GM19023 (cell line): Measurements from ENCODE around the gene NUSAP1.
A peak's percentile ranks its signal among the peaks of the same experiment; 100 is the strongest.
"Not testable (repeated sequence)": the region's sequence is repeated elsewhere in the genome, so short reads cannot be mapped to it uniquely, and the experiment has no call there.

Source experiments
- ATAC-seq: cut with Tn5 transposase; IDR thresholded peaks from one replicate; pipeline ENCODE4 v1.9.1; 2021; ENCODE audit warnings: mild to moderate bottlenecking, moderate library complexity; ENCODE audit not compliant: unreplicated experiment

NUSAP1 gene, protein sequence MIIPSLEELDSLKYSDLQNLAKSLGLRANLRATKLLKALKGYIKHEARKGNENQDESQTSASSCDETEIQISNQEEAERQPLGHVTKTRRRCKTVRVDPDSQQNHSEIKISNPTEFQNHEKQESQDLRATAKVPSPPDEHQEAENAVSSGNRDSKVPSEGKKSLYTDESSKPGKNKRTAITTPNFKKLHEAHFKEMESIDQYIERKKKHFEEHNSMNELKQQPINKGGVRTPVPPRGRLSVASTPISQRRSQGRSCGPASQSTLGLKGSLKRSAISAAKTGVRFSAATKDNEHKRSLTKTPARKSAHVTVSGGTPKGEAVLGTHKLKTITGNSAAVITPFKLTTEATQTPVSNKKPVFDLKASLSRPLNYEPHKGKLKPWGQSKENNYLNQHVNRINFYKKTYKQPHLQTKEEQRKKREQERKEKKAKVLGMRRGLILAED

DNA sequence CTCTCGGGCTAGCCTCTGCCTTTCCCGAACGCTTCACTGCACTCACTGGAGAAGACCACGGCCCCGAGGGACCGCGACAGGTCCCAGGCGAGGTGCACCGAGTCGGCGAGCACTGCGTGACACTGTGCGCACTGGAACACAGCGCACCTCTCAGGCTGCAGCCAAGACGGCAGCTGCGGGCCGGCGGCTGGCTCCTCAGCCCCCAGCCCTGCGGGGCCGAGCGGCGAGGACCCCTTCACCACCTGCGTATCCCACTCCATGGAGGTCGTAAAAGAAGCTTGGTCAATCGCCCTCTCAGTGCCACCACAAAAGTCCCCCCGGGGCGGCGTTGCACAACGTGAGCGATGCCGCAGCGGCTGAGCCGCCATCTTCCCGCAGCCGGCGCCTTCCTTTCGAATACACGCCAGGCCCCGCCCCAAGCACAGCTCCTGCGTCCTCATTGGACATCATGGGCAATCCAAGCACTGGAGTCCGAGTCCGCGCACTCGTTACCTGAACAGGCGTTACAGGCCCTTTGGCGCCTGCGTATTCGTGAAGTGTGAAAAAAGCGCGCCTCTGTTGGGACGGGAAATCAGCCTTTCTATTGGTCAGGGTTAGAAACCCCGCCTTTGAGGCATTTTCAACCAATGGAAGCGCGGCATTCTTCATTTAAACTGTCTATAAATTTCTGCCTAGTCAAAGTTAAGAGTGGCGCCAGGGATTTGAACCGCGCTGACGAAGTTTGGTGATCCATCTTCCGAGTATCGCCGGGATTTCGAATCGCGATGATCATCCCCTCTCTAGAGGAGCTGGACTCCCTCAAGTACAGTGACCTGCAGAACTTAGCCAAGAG is at the start of gene NUSAP1, which contains the start of gene OIP5:
TSS of gene NUSAP1 (plus strand) at position 688 of the 832 bp plus-strand sequence. CDS start at position 765, 77 bp downstream.
TSS of gene OIP5 (minus strand) at position 398 of the 832 bp plus-strand sequence. CDS start at position 368, 30 bp downstream.
- peak; percentile 91 for ATAC-seq

DNA sequence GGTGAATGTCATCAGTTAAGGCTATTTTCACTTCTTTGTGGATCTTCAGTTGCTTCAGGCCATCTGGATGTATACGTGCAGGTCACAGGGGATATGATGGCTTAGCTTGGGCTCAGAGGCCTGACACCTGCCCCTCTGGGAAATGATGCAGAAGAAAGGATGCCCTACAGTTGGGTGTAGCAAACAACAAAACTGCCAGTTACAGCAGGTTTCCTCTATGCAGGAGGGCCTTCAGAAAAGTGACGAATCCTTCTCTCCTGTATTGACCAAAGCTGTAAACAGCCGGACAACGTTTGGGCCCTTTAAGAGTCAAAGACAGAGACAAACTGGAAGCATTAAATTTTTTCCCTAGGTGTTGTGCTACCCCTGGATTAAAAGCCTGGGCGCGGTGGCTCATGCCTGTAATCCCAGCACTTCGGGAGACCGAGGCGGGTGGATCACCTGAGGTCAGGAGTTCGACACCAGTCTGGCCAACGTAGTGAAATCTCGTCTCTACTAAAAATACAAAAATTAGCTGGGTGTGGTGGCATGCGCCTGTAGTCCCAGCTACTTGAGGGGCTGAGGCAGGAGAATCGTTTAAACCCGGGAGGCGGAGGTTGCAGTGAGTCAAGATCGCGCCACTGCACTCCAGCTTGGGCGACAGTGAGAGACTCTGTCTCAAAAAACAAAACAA is 49.6 kb upstream of the NUSAP1 start:
- not testable (repeated sequence) for ATAC-seq

DNA sequence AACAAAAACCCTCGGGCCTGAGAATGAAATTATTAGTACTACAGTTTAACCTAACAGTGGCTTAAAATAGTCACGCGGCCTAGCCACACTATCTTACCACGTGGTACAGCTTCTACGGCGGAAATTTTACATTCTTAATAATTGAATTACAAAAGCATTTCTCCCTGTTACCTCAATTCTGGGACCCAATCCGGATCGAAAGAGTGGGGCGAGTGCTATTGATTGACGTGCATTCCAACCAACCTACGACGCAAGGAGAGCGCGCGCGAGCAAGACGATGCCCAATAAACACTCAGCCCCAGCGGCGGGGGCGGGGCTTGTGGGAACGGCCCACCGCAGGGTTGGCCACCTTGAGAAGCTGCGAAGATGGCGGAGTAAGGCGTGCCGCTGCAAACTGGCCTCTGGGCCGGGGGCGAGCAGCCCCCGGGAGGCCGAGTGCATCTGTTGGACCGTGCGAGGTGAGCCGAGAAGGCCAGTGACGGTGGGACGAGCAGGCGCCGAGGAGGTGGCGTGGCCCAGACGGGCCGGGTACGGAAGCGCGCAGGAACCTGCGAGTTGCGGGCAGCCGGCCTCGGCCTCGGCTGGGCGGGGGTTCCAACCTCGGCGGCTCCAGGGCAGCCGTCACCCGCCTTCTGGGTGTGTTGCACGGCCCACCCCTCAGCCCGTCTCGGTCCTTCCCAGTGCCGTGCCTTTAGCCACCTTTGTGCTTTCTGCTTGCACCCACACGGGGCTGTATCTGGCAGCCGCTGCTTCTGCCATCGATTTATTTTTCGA is 48.8 kb upstream of the NUSAP1 start:
- peak; percentile 99 for ATAC-seq

DNA sequence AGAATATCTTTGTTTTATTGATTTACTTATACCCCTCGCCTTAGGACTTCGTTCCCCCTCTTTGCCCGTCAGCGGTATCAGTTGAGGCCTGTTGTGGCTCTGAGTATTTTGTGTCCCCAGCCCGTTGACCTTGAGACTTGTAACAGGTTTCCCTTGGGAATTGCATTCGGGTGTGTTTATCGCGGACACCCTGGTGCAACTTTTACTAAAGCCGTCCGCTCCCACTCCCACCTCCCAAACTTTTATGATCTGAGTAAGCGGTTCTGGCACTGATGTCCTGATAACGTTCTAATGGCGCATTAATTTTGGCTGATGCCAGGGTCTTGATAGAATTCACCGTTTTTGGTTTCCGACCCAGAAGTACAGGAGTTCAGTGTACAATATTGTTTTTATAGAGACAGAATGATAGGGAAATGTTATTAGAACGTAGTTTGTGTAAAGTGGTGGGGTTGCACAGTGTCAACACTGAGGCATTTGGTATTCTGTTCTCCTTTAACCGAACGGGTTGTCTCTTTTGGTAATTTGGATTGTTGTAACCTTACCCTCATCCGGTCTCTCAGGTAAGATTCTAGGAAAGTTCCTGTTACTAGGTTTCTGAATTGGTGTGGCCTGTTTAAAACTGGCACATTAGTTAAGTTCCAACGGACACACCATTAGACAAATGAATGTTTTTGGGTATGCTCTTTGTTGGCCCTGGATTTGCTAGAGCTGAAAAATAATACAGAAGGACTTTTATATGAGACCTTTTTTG is 48.1 kb upstream of the NUSAP1 start:
- no peak for ATAC-seq

DNA sequence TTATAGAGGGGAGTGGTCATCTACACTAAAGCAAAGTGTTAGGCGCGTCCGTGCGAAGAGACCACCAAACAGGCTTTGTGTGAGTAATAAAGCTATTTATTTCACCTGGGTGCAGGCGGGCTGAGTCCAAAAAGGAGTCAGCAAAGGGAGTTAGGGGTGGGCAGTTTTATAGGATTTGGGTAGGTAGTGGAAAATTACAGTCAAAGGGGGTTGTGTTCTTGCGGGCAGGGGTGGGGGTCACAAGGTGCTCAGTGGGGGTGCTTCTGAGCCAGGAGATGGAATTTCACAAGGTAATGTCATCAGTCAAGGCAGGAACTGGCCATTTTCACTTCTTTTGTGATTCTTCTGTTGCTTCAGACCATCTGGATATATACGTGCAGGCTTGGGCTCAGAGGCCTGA is 47.4 kb upstream of the NUSAP1 start:
- no peak for ATAC-seq

DNA sequence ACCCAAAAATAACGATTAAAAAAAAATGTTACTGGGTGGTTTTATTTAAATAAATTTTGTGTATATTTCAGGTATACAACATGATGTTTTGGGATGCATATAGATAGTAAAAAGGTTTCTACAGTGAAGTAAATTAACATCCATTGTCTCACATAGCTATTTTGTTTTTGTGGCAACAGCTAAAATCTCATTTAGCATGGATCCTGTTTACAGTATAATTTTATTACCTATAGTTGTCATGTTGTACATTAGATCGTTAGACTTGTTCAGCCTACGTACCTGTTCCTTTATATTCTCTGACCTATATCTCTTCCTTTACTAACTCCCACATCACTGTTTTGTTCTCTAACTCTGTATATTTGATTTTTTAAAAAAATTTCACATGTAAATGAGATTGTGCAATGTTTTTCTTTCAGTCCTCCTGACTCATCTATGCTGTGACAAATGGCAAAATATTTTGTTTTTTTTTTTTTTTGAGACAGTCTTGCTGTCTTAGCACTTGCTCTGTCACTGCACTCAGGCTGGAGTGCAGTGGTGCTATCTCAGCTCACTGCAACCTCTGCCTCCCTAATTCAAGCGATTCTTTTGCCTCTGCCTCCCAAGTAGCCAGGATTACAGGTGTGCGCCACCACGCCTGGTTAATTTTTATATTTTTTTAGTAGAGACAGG is 45.9 kb upstream of the NUSAP1 start:
- no peak for ATAC-seq

DNA sequence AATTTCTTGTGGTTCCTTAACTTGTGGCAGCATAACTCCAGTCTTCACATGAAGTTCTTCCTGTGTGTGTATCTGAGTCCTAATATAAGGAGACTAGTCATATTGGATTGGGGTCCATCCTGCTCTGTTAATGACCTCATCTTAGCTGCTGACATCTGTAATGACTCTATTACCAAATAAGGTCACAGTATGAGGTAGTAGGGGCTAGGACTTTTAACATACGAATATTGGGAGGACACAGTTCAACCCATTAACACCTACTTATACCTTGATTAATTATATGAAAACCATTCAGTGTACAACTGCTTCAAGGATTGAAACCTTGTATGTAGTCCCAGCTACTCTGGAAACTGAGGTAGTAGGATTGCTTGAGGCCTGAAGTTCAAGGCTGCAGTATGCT is 44.2 kb upstream of the NUSAP1 start:
- no peak for ATAC-seq

DNA sequence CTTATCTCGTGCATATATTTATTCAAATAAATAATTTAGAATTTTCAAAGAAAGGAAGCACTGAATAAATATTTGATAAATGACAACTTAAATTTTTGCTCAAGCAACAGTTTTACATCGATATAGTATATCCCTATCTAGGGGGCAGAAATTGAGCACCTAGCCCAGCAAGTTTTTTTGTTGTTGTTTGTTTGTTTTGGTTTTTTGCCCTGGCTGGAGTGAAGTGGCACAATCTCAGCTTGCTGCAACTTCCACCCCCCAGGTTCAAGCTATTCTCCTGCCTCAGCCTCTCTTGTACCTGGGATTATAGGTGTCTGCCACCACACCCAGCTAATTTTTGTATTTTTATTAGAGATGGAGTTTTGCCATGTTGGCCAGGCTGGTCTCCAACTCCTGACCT is 42.7 kb upstream of the NUSAP1 start:
- no peak for ATAC-seq

DNA sequence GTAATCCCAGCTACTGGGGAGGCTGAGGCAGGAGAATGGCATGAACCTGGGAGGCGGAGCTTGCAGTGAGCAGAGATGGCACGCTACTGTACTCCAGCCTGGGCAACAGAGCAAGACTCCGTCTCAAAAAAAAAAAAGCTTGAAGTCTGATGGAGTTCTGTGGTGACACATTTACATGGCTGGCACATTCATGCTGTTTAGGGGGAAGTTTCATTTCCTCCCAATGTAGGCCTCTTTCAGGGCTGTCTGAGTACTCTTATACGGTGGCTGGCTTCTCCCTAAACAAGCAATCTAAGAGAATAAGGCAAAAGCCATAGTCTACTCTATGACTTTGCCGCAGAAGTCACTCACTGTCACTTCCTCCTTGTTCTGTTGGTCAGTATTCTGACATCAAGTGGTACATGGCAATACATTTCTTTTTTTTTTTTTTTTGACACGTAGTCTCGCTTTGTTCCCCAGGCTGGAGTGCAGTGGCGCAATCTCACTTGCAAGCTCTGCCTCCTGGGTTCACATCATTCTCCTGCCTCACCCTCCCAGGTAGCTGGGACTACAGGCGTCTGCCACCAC is 41.5 kb upstream of the NUSAP1 start:
- ATAC-seq, result peak; percentile 75

DNA sequence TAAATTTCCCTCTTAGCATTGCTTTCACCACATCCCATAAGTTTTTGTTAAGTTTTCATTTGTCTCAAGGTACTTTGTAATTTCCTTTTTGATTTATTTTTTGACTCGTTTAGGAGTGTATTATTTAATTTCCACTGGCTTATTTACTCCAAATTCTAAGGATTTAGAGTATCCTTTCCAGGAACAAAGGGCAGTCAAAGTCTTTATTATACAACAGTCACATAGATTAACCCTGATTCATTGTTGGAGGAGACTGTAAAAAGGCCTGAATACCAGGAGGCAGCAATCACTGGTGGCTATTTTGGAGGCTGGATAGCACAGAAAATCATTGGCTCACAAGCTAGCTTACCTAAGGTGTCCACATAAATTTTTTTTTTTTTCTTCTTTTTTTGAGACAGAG is 40.2 kb upstream of the NUSAP1 start:
- no peak for ATAC-seq

DNA sequence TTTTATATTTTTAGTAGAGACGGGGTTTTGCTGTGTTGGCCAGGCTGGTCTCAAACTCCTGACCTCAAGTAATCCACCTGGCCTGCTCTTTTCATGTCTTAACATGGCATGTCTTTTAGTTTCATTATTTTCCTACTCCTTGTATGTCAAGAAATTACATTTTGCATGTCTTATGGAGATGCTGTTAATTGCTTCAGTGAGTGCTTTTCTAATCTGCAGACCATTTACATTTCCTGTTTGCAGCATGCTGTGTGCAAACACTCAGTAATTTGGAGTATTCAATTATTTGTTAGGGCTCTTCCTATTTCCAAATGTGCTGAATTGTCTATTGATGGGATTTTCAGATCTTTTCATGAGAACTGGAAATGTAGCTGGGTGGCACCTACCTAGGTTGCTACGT is 31.5 kb upstream of the NUSAP1 start:
- ATAC-seq, result not testable (repeated sequence)

DNA sequence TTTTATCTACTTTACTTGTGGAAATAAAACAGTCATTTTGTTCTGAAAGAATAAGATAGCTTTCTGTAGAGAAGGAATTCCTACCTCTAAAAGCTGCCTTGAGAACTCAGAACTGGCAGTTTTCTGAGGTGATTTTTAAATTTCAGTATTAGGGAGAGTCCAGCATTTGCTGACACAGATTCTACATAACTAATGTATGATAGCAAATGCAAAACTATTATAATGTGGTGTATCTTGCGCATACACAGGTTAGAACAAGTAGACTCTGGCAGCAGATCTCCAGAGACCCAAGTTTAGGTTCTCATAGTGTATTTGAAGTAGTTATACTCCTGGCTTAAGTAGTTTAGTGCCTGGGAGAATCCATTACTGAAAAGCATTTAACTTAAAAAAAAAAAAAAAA is 31.1 kb upstream of the NUSAP1 start:
- ATAC-seq, result no peak

DNA sequence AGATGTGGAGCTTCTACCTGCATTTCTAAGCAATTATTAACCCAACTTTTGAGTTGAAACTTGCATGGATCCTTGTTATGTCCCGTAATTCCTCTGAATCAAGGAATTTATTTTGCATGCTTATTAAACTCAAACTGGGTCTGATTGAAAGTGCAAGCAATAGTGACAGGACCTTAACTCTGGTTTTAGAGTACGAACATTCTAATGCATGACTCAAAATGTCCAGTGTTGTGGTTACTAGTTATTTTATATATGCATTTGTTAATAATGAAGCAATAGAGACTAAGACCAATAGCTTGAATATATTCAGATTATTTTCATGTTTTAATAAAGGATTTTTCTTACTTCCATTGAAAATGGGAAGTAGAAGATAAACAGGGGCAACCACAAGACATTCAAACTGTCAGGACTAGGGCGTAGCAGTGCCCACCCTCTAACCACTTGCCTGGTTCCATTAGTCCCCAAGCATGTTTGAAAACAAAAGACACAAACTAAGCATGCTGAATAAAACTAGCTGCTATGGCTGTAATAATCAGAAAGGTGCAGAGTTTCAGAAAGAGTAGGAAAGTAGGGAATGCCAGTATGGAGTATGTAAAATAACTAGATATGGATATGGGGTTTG is 28.4 kb upstream of the NUSAP1 start:
- no peak for ATAC-seq

DNA sequence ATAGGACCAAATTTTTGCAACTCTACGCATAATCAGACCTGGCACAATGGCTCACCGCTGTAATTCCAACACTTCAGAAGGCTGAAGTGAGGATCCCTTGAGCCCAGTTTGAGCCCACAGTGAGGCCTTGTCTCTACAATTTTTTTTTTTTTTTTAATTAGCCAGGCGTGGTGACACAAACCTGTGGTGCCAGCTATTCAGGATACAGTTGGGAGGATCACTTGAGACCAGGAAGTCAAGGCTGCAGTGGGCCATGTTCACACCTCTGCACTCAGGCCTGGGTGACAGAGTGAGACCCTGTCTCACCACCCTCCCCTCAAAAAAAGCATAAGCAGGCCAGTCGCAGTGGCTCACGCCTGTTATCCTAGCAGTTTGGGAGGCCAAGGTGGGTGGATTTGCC is 25.0 kb upstream of the NUSAP1 start:
- no peak for ATAC-seq

DNA sequence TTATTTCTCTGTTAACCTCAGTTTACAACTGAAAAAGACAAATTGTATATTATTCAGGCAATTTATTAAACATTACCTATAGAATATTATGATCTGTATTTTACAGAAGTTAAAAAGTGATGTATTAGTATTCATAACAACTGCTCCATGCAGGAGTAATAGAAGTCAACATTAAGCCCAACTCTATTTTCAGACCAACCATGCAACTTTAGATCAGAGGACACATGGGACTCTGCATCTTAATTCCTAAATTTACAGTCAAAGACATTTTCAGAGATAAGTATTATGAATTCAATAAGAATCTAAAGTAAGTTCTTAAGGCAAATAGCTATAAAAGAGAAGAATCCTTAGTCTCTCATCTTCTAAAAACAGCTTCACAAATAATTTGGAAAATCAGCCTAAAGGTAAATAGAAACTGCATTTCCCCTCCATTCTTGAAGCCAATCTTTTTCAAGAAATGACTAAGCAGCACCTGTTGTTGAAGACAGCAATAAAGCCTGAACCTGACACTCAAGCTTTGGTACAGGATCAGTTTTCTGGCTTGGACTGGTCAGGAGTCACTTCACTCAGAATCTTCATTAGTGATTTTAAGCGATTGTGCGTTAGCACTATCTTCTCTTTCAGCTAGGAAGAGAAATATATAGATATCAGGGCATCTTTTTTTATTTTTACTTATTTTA is 23.3 kb upstream of the NUSAP1 start:
- ATAC-seq, result no peak

DNA sequence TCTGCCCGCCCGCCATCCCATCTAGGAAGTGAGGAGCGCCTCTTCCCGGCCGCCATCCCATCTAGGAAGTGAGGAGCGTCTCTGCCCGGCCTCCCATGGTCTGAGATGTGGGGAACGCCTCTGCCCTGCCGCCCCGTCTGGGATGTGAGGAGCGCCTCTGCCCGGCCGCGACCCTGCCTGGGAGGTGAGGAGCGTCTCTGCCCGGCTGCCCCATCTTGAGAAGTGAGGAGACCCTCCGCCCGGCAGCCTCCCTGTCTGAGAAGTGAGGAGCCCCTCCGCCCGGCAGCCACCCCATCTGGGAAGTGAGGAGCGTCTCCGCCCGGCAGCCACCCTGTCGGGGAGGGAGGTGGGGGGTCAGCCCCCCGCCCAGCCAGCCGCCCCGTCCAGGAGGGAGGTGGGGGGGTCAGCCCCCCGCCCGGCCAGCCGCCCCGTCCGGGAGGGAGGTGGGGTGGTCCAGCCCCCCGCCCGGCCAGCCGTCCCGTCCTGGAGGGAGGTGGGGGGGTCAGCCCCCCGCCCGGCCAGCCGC is 11.8 kb upstream of the NUSAP1 start:
- not testable (repeated sequence) for ATAC-seq

DNA sequence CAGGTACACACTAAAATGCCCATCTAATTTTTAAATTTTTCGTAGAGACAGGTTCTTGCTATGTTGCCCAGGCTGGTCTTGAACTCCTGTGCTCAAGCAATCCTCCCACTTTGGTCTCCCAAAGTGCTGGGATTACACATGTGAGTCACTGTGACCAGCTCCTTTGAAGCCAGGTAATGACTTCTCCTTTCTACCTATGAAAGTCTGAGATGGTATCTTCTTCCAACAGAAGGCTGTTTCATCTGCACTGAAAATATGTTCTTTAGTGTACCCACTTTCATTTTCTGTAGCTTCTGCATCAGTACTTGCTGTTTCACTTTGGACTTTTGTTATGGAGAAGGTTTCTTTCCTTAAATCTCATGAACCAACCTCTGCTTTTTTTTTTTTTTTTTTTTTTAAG is 9.1 kb upstream of the NUSAP1 start:
- no peak for ATAC-seq

DNA sequence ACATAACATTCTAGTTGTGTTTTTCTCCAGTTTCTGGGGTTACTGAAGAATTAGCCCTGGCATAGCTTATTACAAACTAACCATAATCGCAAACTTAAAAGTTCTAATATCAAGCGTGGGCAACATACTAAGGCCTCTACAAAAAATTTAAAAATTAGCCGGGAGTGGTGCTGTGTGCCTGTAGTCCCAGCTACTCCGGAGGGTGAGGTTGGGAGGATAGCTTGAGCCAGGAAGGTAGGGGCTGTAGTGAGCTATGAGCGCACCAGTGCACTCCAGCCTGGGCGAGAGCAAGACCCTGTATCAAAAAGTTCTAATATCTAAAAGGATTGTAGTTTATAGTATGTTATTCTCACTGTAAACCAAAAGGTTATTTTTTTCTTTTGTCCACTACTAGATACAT is 1.4 kb upstream of the NUSAP1 start:
- no peak for ATAC-seq
